Activated CD4-positive, alpha-beta T cell treated with anti-CD3 and anti-CD28 coated beads, Interleukin-2, Interleukin-6, amounts not matched to agents 100 ng/mL and 50 ng/mL, durations not matched to agents 16 hours and 8 hours (primary cell): ENCODE data around the gene HTT.

ENCODE experiments used
- DNase-seq: peaks from one replicate; pipeline ENCODE4 v3.0.0-alpha.2; 2020

Gene HTT

GRCh38 chr4:3205995-3206394, 131.5 kb downstream of the HTT start:
- no peak for DNase-seq

GRCh38 chr4:3206439-3207100, 132.1 kb downstream of the HTT start:
- no peak for DNase-seq

- DNase-seq: no peak
These were observed 133.1 kb downstream of the HTT start for GRCh38 chr4:3207531-3208037.

- DNase-seq: no peak
These were observed 134.3 kb downstream of the HTT start for GRCh38 chr4:3208826-3209225.

- DNase-seq: no peak
These were observed 135.3 kb downstream of the HTT start for GRCh38 chr4:3209551-3210325.

GRCh38 chr4:3210467-3210866, 136.0 kb downstream of the HTT start:
- no peak for DNase-seq

- DNase-seq: no peak
These were observed 137.4 kb downstream of the HTT start for GRCh38 chr4:3211866-3212265.

GRCh38 chr4:3212391-3213105, 138.1 kb downstream of the HTT start:
- no peak for DNase-seq

- no peak for DNase-seq
These were observed 138.6 kb downstream of the HTT start for GRCh38 chr4:3213106-3213425.

GRCh38 chr4:3213661-3214250, 139.3 kb downstream of the HTT start:
- DNase-seq: no peak

GRCh38 chr4:3215256-3215655, 140.8 kb downstream of the HTT start:
- no peak for DNase-seq

GRCh38 chr4:3215733-3216132, 141.3 kb downstream of the HTT start:
- no peak for DNase-seq

- no peak for DNase-seq
These were observed 142.8 kb downstream of the HTT start for GRCh38 chr4:3217266-3217665.

GRCh38 chr4:3217771-3218170, 143.3 kb downstream of the HTT start:
- no peak for DNase-seq

GRCh38 chr4:3218824-3219760, 144.6 kb downstream of the HTT start:
- no peak for DNase-seq

- DNase-seq: peak; percentile 12
These were observed 145.4 kb downstream of the HTT start for GRCh38 chr4:3219761-3220475.

- peak; percentile 45 for DNase-seq
These were observed 146.1 kb downstream of the HTT start for GRCh38 chr4:3220476-3221183.

GRCh38 chr4:3221184-3221494, 146.7 kb downstream of the HTT start:
- no peak for DNase-seq

GRCh38 chr4:3221996-3222395, 147.5 kb downstream of the HTT start:
- DNase-seq: no peak

- DNase-seq: no peak
These were observed 148.9 kb downstream of the HTT start for GRCh38 chr4:3223346-3223745.
